Hematopoietic multipotent progenitor cell treated with erythropoietin and hydrocortisone succinate and interleukin-3 and kit ligand, for 15 days (in vitro differentiated cells): ENCODE results near the gene COX7A2.

Experiments used
- DNase-seq: peaks from one replicate; pipeline ENCODE4 v3.0.0-alpha.2; 2015; ENCODE audit warnings: low spot score

The COX7A2 gene, protein sequence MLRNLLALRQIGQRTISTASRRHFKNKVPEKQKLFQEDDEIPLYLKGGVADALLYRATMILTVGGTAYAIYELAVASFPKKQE

DNA sequence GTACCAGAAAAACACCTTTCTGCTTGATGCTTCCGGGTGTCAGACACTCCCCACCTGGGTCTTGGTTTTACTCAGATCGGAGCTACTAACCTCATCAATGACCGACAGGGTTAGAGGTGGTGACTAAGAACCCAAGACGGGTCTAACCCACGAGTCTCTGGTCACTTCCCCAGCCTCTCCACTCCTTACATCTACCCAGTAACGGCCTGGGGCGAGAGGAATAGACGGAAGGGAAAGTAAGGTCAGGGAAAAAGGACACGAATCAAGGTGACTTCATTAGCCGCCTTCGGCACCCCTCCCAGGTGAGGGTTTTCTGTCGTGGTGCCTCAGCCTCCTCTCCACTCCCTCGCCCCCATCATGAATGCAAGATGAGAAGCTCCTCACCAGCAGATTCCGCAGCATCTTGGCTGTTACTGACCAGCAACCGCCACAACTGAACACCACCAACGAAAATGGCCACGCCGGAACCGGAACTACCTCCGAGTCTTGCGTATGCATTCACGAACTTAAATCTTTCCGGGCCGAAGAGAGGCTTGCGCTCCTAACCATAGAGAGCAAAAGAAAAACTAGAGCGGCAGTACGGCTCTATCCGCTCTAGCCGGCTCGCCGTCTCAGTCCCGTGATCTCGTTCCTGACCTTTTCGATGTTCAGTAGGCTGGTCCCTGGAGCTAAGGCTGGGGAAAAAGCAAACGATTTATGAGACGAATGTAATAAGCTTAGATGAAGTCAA, at the start of gene COX7A2:
Gene COX7A2, minus strand, starts transcription at position 469 of the 730 bp plus-strand sequence. Its CDS starts 67 bp downstream, at position 402.
- peak; percentile 89 for DNase-seq

DNA sequence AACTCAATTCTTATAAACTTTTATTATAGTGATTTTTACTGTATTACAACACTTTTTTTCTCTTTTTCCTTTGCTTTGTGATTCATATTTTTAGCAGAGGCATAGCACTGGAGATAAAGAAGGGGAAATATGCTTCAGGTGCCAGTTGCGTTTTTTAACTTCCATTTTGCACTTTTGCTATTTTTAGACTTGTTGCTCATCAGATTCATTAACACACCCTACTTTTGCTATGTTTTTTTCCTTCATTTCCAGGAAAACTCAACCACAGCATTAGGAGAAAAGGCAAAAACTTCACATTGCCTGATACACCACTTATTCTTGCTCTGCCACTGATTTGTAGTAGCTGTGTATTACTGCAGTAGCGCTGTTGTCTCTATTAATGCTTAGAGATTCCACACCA, 49.0 kb upstream of the COX7A2 start:
- no peak for DNase-seq

DNA sequence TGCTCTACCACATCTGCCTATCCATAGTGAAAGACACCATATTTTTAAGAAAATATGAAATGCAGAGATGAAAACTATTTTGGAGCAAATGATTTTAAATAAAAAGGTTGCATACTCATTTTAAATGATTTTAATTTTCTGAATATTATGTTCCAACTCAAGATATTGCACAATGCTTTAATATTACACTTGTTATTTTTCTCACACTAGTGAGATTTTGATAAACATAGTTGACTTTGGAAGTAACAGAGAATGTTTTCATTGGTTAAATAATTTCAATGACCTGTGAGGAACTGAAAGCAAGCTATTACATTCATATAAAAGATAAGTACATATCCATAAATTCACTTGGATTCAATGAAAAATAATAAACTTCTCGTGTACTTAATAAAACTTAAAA, 48.1 kb upstream of the COX7A2 start:
- no peak for DNase-seq

DNA sequence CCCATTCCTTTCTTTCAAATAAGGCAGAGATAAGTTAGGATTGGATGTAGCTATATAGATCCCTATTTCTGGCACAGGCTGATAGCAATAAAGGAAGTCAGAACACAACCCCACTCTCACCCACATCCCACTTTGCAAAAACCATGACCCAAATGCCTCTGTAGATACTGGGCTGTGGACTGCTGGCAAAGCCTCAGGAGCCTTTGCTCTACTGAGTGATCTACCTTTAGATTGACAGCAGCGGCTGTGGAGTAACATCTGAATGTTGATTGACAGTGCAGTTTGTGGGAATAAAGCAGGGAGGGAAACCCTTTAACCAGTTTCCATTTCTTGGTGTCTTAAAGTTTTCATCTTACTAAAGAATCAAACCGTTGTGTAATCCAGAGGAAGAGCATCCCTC, 47.7 kb upstream of the COX7A2 start:
- DNase-seq: no peak

DNA sequence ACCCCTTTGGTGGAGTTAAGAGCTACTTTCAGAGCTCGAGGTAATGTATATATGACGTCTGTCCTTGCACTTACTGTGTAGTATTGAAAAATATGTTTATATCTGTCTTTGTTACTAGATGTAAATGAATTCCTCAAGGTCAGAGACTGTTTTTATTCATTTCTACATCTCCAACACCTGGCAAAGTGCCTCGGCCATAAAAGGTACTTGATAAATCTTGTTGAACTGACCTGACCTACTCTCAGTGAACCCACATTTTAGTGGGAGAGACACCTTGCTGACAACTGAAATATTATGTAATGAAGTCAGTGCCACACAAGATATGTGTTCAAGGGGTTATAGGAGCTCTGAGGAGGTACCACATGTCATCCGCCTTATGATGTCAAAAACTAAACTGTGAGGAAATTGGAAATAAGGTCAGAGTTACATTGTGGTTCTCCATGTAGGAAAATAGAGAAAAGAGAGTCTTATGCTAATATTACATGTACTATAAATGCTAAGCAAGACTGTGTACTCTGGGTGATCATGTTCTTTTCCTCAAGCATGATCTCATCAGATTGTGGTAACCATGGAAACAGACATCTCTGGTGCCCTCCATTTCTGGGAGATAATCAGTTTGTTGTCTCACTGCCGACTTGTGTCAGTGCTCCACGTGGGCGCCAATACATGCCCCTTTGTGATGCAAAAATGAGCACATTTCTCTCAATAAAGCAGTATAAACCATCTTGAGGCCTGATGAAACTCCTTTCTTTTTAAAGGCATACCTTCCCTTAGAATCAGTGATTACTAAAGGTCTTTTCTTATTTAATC, 46.7 kb upstream of the COX7A2 start:
- no peak for DNase-seq

DNA sequence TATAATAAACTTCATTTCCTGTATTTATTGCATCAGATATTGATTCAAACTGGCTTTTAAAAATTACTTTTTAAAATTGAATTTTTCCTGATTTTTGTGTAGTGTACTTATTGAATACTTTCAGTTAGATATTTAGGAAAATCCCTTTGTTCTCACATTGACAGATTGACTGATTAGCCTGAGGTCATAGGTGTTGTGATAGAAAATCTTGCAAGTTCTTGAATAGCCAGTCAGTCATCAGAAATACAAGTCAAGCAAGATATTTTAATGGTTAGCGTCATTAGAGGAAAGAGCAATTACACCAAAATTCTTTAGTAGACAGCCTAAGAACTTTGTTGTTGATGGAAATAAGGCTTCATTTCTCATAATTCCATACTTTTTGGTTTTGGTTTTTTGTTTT, 44.4 kb upstream of the COX7A2 start:
- DNase-seq: no peak

DNA sequence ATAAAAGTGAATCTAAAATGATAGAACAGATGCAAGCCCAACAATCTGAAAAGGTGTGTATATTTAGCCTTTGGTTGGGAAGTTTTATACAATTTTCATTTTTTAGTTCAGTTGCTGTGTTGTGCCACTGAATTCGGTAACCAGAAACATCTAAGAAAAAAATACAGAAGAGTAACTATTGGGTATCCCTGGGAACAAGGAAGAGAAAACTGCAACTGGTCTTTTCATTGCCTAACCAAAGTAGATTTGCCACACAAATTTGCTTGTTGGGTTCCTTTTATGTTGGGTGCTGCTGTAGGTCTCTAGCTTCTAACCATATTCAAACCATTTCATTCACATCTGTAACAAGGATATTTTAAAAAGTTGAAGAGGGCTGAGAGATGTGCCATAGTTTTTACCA, 43.8 kb upstream of the COX7A2 start:
- no peak for DNase-seq

DNA sequence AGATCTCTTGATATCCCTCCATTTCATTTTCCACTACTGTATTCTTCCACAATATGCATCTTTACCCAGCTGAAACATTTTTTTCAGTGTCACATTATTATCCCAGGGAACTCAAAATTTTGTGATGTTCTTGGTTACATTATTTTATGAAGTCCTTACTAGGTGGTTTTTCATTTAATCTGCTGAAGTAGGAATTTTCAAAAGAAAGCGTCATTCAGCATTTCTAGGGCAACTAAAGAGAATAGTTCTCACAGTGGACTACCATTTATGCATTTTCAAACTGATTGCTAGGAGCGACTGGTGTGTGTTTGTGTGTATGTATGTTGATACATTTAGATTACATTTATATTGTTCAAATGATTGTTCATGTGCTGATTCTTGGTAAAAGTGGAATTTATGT, 43.4 kb upstream of the COX7A2 start:
- DNase-seq: no peak

DNA sequence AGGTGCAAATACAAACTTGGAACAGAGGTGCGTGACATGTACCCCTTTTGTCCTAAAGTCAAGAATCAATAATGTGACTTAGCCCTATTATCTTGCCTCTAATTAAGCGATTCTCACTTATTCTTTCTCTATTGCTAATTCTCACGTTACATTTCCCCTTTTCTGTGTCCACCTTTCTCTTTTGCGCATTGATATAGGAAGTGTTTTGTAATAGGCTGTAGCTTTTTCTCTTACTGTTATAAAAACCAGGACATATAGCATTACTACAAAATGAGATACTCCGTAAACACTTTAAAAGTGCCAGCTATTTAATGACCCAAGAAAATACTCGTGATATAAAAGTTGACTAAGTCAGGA, 41.7 kb upstream of the COX7A2 start:
- no peak for DNase-seq

DNA sequence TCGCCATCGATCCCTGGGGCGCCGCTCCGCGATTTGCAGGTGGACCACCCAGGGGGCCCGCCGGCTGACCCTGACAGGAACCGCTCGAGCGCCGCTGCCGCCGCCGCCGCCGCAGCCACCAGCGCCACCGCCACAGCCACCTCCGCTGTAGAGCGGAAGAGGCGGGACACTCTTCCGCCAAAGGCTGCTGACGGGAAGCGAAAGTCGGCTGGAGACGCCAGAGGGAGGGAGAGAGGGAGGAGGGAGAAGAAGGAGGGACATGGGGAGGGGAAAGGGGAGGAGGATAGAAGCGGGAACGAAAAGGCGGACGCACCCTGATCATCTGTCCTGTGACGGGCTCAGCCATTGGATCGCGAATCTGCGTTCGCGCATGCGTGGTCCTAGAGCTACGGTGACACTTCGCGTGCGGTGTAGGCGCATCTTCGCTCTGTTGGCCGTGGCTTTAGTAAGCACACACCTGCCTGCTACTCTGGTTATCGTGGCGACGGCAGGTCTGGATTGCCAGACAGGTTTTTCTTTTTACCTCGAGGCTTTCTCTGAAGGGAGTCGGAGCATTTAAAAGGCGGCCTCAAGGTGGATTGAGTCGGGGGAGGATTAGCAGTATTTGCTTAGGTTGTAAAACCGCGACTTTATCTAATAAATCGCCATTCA, 41.2 kb upstream of the COX7A2 start, which contains the start of gene TMEM30A:
Gene TMEM30A, minus strand, starts transcription at position 161 of the 651 bp plus-strand sequence. Its CDS starts 154 bp downstream, at position 7.
- peak; percentile 98 for DNase-seq

DNA sequence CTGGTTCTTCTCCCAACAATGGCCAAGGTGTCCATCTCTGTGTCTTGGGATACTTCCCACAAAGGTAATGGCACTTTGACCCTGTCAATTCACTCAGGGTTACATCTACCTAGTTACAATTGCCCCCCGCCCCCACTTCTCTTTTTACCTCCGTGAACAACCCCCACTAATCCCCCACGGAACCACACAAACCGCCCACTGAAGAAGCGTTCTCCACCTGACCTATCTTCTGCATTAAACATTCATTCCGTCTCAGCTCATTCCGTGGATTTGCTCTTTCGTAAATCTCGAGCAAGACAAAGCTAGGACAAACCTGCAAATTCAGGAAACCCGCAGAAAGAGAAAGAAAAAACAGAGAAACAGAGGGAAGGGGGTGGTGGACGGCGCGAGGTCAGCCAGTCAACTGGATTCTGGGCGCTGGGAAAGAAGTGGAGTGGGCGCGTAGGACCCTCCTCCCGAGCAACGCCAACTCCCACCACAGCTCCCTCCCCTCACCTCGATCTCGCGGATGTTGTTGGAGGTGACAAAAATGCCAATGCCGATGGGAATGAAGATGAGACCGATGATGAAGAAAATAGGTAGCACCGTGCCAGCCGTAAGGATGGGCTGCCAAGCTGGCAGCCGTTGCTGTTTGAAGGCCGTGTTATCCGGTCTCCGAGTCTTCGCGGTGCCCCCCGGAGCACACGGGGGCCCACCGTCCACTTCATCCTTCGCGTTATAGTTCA, 40.5 kb upstream of the COX7A2 start:
- no peak for DNase-seq

DNA sequence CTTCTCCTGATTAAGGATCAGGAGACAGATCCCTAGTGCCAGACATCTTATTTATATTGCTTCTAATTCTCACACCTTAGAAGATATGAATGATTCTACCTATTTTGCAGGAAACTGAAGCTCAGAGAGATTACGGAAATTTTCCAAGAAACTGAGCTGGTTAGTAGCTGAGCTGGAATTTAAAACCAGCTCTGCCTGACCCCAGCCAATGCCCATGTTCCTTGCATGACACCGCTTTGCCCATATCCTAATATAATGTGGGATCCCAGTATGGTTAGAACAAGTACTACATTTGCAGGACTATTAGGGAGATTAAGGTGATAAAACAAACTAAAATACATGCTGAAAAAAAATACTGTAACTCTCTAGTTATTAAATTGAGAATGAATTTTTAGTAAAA, 39.1 kb upstream of the COX7A2 start:
- no peak for DNase-seq

DNA sequence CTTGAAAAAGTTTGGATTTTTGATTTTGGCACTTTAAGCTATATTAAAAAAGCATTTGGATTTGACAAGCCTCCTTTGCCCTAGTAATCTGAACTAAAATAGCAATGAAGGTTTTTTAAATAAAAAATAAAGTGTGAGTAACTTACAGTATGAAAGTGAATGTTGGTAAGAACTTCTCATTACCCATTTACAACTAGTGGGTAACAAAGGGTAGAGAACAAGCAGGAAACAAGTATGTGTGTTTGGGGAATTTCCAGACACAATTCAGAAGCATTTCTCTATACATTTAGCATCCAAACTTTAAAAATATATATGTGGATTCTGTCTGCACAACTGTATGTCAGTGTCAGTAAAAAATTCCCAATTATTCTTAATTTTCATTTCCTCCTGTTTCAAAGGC, 38.1 kb upstream of the COX7A2 start:
- DNase-seq: no peak

DNA sequence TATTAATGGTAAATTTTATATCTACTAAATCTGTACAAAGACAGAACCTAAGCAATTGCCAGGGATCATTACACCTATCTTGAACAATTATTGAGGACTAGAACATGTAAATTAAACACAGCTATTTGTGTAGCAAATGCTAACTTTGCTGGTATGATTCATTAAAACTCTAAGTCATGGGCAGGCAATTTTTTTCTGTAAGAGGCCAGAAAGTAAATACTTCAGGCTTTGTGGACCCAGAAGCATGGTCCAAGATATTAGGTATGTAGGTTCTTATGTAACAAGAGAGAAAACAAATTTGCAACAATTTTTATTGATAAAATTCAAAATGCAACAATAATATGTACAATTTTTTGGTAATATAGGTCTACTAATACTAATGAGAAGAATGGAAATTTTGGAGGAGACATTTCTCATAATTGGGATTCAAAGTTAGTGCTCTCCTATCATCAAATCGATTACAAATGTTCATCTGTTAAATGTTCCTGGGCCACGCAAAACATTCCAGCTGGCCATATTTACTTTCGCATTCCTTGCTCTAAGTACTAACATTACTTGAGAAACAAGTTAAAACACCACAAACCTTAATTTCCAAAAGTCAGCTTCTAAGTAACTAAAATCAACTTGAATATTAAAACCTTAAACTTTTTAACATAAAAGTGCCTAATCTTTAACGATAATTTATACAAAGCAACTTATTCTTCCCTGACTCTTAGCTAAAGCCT, 36.7 kb upstream of the COX7A2 start:
- DNase-seq: no peak

DNA sequence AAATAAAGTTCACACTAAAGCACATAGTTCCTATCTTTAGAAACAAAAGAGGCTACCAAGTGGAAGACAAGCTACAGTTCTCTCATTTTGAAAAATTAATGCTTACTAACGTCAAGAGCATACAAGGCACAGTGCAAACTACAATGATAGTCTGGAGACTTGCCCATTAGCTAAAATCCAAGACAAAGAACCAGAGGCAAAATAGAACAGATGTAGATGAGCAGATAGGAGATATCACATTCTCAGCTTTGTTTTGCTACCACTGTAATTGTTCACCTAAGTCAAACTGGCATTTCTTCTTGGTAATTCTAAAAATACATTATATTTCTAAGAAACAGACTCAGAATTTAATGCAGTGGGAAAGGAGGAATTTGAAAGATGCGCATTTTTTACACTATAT, 35.8 kb upstream of the COX7A2 start:
- DNase-seq: no peak

DNA sequence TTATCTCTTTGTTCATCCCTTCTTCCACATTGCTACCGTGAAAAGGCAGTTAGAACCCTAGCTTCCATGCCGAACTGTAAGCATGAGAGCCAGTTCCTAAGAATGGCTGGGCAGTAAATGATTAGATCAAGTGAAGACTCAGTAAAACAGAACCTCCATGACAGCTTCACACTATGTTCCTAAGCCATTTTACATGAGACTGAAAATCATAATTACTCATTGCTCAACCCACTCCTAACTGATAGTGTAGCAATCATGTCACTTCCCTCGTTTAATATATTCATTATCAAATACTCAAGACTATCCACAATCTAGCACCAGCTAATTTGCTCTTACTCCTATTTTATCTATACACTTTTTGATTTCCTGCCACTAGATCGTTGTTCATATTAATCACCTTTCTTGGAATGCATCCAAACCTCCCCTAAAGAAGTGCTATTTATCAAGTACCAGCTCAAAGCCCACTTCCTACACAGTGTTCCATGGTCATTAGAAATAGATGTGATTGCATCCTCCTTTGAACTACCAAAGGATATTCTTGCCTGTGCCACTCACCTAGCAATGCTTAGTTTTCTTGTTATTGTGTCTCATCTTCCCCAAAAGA, 35.0 kb upstream of the COX7A2 start:
- no peak for DNase-seq

DNA sequence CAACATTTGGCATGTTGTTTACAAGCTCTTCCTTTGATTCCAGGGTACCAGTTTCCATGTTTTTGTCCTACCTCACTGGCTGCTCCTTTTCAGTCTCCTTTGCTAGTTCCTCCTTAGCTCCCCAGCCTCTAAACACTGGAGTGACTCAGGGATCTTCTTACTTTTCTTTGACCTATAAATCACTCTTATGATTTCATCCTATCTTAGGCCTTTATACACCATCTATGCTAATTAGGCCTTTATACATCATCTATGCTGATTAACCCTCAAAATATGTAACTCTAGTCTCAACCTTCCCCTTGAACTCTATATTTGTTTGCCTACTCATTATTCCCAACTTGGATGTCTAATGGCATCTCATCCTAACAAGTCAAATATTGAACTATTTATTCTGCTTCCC, 31.5 kb upstream of the COX7A2 start:
- no peak for DNase-seq

DNA sequence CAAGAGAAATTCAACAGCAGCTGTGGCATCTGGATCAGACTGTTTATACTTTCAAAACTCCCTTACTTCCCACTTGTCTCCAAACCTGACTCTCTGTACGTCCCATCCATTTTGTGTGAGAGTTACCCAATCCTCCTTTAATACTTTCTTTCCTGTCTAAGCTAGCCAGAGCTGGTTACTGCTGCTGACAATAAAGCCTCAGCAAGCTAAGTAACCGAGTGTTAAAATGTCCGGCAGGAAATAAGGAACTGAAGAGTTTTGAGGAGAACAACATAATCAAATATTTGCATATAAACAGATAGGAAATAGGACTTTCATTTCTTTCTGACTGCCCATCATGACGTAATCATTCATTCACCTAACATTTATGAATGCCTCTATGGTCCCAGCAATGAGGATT, 29.4 kb upstream of the COX7A2 start:
- DNase-seq: no peak

DNA sequence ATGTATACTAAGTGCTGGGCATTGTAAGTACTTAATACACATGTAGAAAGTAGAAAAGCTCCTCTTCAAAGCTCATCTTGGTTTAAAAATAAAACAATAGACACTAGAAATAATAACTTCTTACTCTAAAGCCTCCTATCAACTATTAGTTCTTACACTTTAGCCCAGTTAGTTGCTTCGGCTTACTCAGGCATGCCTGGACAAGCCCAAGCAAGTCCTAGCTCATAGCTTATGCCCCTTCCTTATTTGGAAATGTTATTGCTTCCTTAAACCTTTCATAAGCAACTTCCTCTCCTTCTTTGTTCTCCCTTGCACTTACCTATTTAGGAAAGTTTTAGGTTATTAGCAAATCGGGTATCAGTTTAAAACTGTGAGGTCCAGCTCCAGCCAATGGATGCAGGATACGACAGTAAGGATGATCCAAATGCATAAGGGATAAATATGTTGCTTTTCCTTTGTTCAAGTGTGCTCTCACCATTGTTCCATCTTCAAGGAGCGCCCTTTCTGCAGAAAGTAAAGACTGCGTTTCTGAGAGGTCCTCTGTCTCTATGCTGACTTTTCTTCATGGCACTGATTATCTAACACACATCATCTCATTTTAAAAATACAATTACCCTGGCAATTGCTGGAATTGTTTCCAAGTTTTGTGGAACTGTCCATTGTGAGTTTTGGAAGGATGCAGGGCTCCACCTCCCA, 28.7 kb upstream of the COX7A2 start:
- no peak for DNase-seq

DNA sequence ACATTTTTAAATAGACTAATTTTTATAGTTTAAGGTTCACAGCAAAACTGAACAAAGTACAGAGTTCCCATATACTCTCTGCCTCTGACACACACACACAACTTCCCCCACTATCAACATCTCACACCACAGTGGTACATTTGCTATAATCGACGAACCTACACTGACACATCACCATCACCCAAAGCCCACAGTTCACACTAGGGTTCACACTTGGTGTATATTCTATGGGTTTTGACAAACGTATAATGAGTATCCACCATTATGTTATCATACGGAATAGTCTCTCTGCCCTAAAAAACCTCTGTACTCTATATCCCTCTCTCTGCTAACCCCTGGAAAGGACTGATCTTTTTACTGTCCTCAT, 25.4 kb upstream of the COX7A2 start:
- DNase-seq: no peak
